Measurements from ENCODE around the gene PARD3B.

The PARD3B gene

GRCh38 chr2:204842068-204842467 is 296.8 kb downstream of the PARD3B start:
- no peak for DNase-seq (ENCODE audit: low read depth)

DNA sequence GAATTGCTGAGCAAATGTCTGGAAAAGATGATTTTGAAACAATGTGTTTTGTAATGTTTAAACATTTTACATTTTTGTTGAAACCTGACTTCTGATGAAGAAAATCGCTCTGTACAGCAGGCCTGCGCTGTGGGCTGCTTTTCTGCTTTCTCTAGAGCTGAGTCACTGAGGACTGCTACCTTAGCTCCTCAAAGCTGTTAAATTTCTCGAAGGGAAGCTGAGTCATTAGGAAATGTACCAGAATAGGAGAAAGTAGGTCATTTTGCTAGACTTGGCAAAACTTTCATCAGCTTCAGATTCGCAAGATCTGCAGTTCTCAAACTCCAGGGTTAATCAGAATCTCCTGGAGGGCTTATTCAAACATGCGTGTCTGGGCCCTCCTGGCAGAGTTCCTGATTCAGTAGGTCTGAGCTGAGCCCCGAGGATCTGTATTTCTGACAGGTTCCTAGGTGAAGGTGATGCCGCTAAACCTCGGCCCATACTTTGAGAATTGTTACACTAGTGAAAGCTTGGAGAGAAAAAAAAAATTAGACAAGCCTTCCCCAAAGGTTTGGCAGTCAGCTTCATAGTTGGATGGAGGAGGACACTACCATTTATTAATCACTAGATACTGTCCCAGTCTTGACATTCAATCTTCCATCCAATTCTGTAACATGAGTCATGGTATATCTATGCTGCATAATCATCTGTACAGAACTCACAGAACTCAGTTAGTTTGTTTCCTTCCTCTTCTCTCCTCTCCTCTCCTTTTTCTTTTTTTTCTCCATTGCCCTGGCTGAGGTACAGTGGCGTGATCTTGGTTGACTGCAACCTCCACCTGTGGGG is 297.6 kb downstream of the PARD3B start:
- DNase-seq (ENCODE audit: low read depth), result peak; percentile 95

- no peak for DNase-seq (ENCODE audit: low read depth)
Observed at GRCh38 chr2:204846471-204846870, 301.2 kb downstream of the PARD3B start.

DNA sequence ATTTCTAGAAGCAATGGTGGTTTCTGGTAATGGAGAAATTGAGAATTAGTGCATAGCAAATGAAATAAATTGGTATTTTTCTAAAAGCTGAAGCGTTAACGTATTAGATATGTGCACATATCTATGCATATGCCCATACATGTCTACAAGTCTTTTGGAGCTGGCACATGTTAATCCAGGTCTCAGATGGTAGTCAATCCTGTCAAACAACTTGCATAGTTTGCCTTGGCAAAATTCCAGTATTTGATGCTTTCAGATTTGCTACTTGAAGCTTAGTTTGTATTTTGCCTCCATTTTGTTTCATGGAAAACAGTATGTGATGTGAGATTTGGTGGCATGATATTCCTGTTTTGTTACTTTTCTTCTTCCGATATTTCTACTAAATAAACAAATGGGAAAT is 304.6 kb downstream of the PARD3B start:
- no peak for DNase-seq (ENCODE audit: low read depth)

- DNase-seq (ENCODE audit: low read depth), result no peak
Observed at GRCh38 chr2:204850581-204850980, 305.3 kb downstream of the PARD3B start.

DNA sequence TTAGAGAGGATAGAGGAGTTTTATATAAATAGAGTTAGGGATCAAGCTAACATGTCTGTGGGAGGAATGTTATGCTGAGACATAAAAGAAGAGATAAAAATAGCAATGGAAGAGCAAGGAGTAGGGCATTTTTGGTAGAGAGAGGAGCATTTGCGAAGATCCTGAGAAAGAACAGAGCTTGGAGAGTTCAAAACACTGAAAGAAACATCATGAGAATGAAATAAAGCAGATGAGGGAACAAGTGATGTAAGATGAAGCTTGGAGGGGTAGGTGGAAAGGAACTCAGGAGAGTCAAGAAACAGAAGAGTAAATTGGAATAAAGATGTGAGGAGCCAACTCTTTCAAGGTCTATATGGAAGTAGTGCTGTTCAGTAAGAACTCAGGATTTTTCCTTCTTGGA is 308.6 kb downstream of the PARD3B start:
- DNase-seq (ENCODE audit: low read depth), result no peak

GRCh38 chr2:204860274-204860673 is 315.0 kb downstream of the PARD3B start:
- peak; percentile 80 for DNase-seq (ENCODE audit: low read depth)

- DNase-seq (ENCODE audit: low read depth), result no peak
Observed at GRCh38 chr2:204862809-204863208, 317.5 kb downstream of the PARD3B start.

- DNase-seq (ENCODE audit: low read depth), result peak; percentile 28
Observed at GRCh38 chr2:204863336-204863735, 318.1 kb downstream of the PARD3B start.

GRCh38 chr2:204869132-204869823 is 324.0 kb downstream of the PARD3B start:
- peak; percentile 51 for DNase-seq (ENCODE audit: low read depth)

- DNase-seq (ENCODE audit: low read depth), result no peak
Observed at GRCh38 chr2:204870053-204870452, 324.8 kb downstream of the PARD3B start.

DNA sequence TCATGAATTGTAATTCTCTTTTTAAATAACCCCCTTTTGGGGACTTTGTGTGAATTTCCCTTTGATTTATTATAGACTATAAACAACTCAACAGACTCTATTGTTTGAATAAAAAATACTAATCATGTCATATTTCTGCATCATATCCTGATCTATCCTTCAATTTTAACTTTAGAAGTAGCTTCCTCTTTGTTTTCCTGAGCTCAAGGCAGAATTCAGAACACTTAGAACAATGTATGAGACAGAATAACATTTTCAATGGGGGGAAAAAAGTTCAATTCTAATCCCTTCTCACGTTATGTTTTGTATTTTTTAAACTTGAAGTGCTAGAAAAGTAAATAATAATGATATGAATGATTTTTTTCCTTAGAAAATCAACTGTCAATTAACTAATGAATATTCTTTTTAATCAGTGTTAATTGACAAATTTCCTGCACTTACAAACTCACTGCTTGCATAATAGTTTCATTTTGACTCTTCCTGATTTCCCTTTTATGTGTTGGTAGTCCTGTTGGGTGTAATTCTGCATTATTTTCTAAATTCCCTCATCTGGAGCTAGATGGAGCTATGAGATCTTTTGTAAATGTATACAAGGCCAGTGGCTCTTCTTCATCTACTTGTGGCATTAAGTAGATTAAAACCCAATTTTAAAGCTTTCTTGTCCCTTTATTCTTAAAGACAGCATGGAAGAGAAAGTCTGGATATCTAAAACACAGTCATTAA is 326.1 kb downstream of the PARD3B start:
- DNase-seq (ENCODE audit: low read depth), result peak; percentile 40

DNA sequence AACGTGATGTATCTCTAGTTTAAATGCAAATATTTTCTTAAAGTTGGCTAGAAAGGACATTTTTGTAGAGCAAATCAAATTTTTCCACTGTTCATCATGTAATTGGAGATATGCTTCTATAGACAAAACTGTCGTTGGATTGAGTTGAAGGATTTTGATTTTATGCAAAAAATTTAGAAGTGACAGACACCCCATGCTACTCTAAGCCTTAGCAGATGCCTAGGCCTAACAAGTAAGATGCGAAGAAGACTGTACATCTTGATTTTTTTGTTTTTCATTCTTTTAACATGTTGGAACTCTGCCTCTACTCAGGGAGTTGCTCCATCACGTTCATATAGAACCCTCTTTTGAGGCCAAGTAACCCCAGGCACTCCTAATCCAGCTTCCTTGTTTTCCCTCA is 331.0 kb downstream of the PARD3B start:
- no peak for DNase-seq (ENCODE audit: low read depth)

- DNase-seq (ENCODE audit: low read depth), result no peak
Observed at GRCh38 chr2:204877691-204878090, 332.4 kb downstream of the PARD3B start.

- no peak for DNase-seq (ENCODE audit: low read depth)
Observed at GRCh38 chr2:204880928-204881327, 335.7 kb downstream of the PARD3B start.

- no peak for DNase-seq (ENCODE audit: low read depth)
Observed at GRCh38 chr2:204881655-204882054, 336.4 kb downstream of the PARD3B start.

- DNase-seq (ENCODE audit: low read depth), result no peak
Observed at GRCh38 chr2:204885747-204886146, 340.5 kb downstream of the PARD3B start.

DNA sequence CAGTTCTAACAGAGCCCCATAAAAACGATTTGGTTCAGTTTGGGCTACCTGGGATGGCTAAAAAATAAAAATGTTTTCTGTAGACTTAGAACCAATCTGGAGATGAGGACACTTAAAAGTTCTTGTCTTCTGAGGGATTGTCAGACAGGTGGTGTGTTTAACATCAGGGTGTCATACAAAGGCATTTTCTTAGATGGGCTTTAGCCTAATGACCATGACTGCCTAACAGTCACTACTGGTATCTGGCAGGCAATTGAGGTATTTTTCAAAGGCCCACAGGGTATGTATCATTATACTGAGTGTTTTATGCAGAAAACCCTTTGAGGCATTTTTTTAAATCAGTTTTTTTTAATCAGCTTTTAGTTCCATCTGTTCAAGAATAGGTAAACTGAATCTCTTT is 341.4 kb downstream of the PARD3B start:
- DNase-seq (ENCODE audit: low read depth), result no peak

DNA sequence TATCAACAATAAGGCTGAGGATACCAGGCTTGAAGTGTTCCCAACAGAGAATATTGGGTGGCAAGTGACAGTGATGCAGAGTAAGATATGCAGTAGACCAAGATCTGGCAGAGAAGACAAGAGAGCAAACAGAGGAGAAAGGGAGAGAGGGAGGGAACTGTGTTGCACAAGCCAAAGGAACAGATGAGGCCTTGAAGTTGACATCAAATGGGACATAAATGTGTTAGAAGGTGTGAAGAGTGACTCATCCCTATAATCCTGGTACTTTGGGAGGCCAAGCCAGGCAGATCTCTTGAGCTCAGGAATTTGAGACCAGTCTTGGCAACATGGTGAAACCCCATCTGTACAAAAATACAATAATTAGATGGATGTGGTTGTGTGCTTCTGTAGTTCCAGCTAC is 342.9 kb downstream of the PARD3B start:
- no peak for DNase-seq (ENCODE audit: low read depth)

- DNase-seq (ENCODE audit: low read depth), result no peak
Observed at GRCh38 chr2:204890680-204891079, 345.4 kb downstream of the PARD3B start.

- DNase-seq (ENCODE audit: low read depth), result no peak
Observed at GRCh38 chr2:204891739-204892138, 346.5 kb downstream of the PARD3B start.

GRCh38 chr2:204892506-204893255 is 347.4 kb downstream of the PARD3B start:
- DNase-seq (ENCODE audit: low read depth), result peak; percentile 49
